Pancreas (tissue), 10 donors: ENCODE results near the gene PAIP2. TPM values are rescaled to one million over a fixed set of nuclear protein-coding genes. Genes with fewer than 3 reads are reported as not detected.

Experiments
- ATAC-seq, 4 donors: fragments of 200-7000 bp; cut with Tn5 transposase; one replicate each; pipeline versions ENCODE4 v1.8.0 to v1.9.1; 2020; ENCODE audit warnings: mild to moderate bottlenecking in 4 of 4, moderate library complexity in 4 of 4
- DNase-seq, 6 donors: peaks; one replicate each; pipeline ENCODE4 v3.0.0-alpha.2; 2020
- FAIRE-seq: peaks from 2 replicates; lab custom pipeline; 2012; peaks lifted over from hg19 to GRCh38; lab: Jason Lieb, UNC
- H3K27ac ChIP-seq, 4 donors: fragments of 200-600 bp; sonication (generic); 1 replicate in 3 of 4; 2 replicates in 1 of 4; pipeline versions ENCODE4 v1.5.0 to v1.8.0; 2020
- H3K27me3 ChIP-seq, 4 donors: fragments of 200-600 bp; one replicate each; pipeline ENCODE4 v1.8.0; 2021
- H3K36me3 ChIP-seq, 3 donors: fragments of 200-600 bp; sonication (generic) in 1 of 3; one replicate each; pipeline versions ENCODE4 v1.5.0 to v1.8.0; 2020 to 2021
- H3K4me1 ChIP-seq, 3 donors: fragments of 200-600 bp; one replicate each; pipeline ENCODE4 v1.8.0; 2021
- H3K4me3 ChIP-seq, 4 donors: fragments of 200-600 bp; sonication (generic) in 2 of 4; one replicate each; pipeline versions ENCODE4 v1.5.0 to v1.8.0; 2020 to 2021
- H3K9me3 ChIP-seq, 4 donors: fragments of 200-600 bp; one replicate each; pipeline ENCODE4 v1.8.0; 2021
- WGBS, 2 donors: extraction: QIAGEN DNeasy Blood & Tissue Kit; methylation state at CpG; one replicate each; pipeline ENCODE4 v1.1.7; 2013; 5-methylcytosine and 5-hydroxymethylcytosine counted together
- intact Hi-C, 3 donors: fragments of 100-400 bp; cut with DNase I; formaldehyde crosslinking; loops; one replicate each; pipeline versions ENCODE4 v1.11.1 to v1.14.2; 2022
- polyA plus RNA-seq, 2 donors: library from polyadenylated mRNA; stranded (reverse); fragments of 200-250 nt; gene quantifications; one replicate each; pipeline ENCODE4 v1.2.3, GENCODE V29; 2013
- total RNA-seq, 6 donors: library from RNA; stranded (reverse); fragmentation: NEBNext Ultra II Directional in 4 of 6; extraction: Animal tissue kit (Norgen Biotek cat#: 25700) in 4 of 6; gene quantifications; one replicate each; pipeline versions ENCODE4 v1.2.1 to v1.2.4, GENCODE V29; 2021 to 2023
- TF ChIP-seq, protein P1 (sequence below), 4 donors: fragments of 200-600 bp; sonication (generic) in 3 of 4; IDR thresholded peaks; one replicate each; pipeline versions ENCODE4 v1.5.0 to v1.8.0; 2021; ENCODE audit warnings: antibody characterized with exemption in 4 of 4
- donor health status: healthy with polysubstance abuse.
- donor health status: DM: no; HTN: no; CAD: no; lungs with moderate emphysema.
- donor health status: DM: no; HTN: no; CAD: no.
- donor health status: control.
- donor health status: control.
- donor health status: Bipolar disorder and iron deficiency.
- donor health status: DM: yes; HTN: yes; CAD: no.
- donor health status: DM: no; HTN: no; CAD: no.
- donor health status: DM: no; HTN: no; CAD: no.
- donor health status: DM: yes; HTN: yes; CAD: no.

The PAIP2 gene
- total and polyA plus RNA-seq, 8 donors, result 18.2 to 57.4 (median 27.3) TPM

DNA sequence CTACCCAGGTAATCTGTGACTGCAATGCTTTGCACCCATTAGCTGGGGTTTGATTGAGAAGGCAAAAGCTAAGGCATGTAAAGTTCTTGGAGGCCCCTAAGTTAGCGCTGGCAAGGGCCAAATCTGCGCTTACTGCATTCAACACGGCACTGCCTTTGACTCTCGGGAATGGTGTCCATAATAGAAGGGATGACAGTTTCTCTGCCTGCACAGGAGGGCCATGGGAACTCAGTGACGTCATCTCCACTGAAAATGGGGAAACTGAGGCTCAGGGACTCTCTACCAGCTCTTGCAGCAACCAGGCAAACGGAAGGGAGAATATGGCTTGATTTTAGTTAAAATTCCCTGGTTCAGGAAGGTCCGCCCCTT is 61.7 kb downstream of the PAIP2 start:
- FAIRE-seq (no peak), ATAC-seq (peak; percentile 1 to 5 (median 1)), DNase-seq (no peak)
- Histone ChIP-seq H3K36me3 (no peaks in the 10 kb centered on the region), H3K27ac (peak overlapping the region; percentile 58 to 90 (median 77)), H3K4me1 (peaks cover 0 to 5% (median 0%) of the 10 kb centered on the region in 3 donors), H3K9me3 (no peaks in the 10 kb centered on the region), H3K4me3 (peak overlapping the region; percentile 37 to 54 (median 50)), H3K27me3 (no peaks in the 10 kb centered on the region)
- 22 to 23% methylated on average over 7 of the region's 7 CpGs for WGBS, 2 donors
- intact Hi-C loops, result no loop called here
- TF ChIP-seq, protein P1, sequence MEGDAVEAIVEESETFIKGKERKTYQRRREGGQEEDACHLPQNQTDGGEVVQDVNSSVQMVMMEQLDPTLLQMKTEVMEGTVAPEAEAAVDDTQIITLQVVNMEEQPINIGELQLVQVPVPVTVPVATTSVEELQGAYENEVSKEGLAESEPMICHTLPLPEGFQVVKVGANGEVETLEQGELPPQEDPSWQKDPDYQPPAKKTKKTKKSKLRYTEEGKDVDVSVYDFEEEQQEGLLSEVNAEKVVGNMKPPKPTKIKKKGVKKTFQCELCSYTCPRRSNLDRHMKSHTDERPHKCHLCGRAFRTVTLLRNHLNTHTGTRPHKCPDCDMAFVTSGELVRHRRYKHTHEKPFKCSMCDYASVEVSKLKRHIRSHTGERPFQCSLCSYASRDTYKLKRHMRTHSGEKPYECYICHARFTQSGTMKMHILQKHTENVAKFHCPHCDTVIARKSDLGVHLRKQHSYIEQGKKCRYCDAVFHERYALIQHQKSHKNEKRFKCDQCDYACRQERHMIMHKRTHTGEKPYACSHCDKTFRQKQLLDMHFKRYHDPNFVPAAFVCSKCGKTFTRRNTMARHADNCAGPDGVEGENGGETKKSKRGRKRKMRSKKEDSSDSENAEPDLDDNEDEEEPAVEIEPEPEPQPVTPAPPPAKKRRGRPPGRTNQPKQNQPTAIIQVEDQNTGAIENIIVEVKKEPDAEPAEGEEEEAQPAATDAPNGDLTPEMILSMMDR (IDR thresholded peaks at IDR 0.05), result no peak

DNA sequence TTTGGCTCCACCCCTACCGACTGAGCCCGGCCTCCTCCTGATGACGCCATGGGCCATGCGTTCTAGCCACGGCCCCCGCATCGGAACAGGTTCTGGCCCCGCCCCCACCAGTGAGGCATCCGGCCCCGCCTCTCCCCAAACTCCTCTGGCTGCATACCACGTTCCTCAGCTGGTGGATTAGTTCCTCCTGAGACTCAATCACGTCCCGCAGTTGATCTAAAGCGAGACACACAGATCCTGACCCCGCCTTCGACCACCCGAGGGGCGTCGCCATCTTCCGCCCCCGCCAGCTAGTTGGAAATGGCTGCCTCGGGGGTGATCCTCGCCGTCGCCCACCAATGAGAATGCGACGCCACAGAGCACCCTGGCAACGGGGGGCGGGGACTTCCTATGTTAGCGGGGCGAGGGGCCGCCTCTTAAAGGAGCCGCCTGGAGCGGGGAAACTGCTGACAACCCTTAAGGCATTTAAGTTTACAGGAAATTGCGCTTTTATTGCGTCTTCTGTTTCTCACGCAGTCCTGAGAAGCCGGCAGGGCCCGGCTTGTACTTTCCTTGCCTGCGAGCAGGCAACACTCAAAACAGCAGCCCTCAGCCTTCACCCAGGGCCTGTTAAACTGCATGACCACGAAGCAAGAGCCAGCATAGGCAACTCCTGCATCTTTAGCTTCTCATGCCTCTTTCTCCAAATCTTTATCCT is 62.3 kb downstream of the PAIP2 start, which contains the start of gene SPATA24:
Gene SPATA24, minus strand, starts transcription at position 303 of the 697 bp plus-strand sequence. Its CDS starts 29 bp downstream, at position 274.
- ATAC-seq (peak; percentile 96 to 98 (median 98)), DNase-seq (peak; percentile 94 to 97 (median 95)), FAIRE-seq (no peak)
- Histone ChIP-seq H3K27ac (peak within 1 kb of the TSS; percentile 58 to 90 (median 77)), H3K27me3 (no peaks in the 10 kb centered on the region), H3K4me1 (peaks cover 0 to 5% (median 0%) of the 10 kb centered on the region in 3 donors), H3K9me3 (no peaks in the 10 kb centered on the region), H3K36me3 (no peaks in the 10 kb centered on the region), H3K4me3 (peak within 1 kb of the TSS; percentile 37 to 54 (median 50))
- TF ChIP-seq, protein P1 (IDR thresholded peaks at IDR 0.05), result no peak
- WGBS, 2 donors, result 1% methylated on average over 41 of the region's 41 CpGs
- intact Hi-C loops, result no loop called here

DNA sequence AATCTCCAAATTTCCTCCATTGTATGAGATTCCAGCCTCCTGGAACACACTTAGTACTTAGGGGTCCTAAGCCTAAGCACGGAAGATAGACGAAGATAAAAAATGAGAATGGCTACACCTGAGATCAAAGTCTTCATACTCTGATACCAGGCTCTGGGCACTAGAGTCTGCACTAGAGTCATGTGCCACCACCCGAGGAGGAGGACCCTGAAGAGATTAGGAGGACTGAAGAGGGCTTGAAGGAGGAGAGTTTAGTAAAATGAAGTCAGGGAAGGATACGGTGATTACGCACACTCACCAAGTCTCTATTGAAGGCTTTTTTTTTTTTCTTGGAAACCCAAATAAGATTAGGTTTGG is 62.8 kb downstream of the PAIP2 start:
- FAIRE-seq, result no peak

DNA sequence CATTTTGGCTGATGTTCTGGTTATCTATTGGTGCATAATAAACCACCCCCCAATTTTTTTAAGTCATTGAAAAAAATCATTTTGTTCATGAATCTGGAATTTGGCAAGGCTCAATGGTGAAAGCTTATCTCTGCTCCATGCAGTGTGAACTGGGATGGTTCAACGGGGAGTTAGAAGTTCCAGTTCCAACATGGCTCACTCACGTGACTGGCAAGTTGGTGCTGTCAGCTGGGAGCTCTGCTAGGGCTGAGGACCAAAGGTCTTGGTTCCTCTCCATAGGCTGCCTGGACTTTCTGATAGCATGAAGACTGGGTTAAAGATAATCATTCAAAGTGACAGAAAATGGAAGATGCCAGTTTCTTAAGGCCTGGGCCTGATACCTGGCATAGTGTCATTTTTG is 65.3 kb downstream of the PAIP2 start:
- TF ChIP-seq, protein P1 (IDR thresholded peaks at IDR 0.05), result no peak
- DNase-seq, result no peak
- FAIRE-seq, result no peak
- no peaks in the 10 kb centered on the region for H3K9me3 ChIP-seq
- 65 to 80% methylated on average over 2 of the region's 2 CpGs for WGBS, 2 donors
- no peak overlapping the region for H3K4me3 ChIP-seq
- H3K27ac ChIP-seq, result no peak overlapping the region
- H3K27me3 ChIP-seq, result no peaks in the 10 kb centered on the region
- no peak for ATAC-seq
- peaks cover 0 to 5% (median 0%) of the 10 kb centered on the region in 3 donors for H3K4me1 ChIP-seq
- intact Hi-C loops, result no loop called here
- no peaks in the 10 kb centered on the region for H3K36me3 ChIP-seq

More for the DNA sequence above, 62.8 kb downstream of the PAIP2 start:
- ATAC-seq (no peak), DNase-seq (peak in 1 of 6 donors; percentile 5)
- Histone ChIP-seq H3K27me3 (no peaks in the 10 kb centered on the region), H3K9me3 (no peaks in the 10 kb centered on the region), H3K4me3 (peak overlapping the region in 2 of 4 donors; percentile 52 to 54), H3K27ac (peak overlapping the region; percentile 58 to 90 (median 77)), H3K4me1 (peaks cover 0 to 5% (median 0%) of the 10 kb centered on the region in 3 donors), H3K36me3 (no peaks in the 10 kb centered on the region)
- TF ChIP-seq, protein P1 (IDR thresholded peaks at IDR 0.05), result no peak
- intact Hi-C loops, result no loop called here
- 55 to 58% methylated on average over 5 of the region's 5 CpGs for WGBS, 2 donors

DNA sequence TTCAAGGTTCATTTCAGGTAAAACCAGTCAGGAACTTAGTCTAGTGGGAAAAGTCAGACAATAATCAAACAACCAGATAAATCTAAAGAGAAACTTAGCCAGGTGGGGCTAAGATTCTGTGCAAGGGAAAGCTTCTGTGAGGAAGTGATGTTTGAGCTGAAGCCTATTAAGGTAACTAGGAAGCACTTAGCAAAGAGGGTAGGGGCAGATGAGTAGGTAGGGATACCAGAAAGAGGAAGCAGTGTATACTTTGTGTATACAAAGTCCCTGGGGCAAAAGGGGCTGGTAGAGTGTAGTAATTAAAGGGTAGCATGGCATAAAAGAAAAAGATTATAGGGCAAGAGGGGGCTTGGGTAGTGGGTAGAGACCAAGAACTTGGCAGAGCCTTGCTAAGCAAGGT is 65.9 kb downstream of the PAIP2 start:
- Histone ChIP-seq H3K27ac (no peak overlapping the region), H3K36me3 (no peaks in the 10 kb centered on the region), H3K4me1 (peaks cover 0 to 5% (median 0%) of the 10 kb centered on the region in 3 donors), H3K27me3 (no peaks in the 10 kb centered on the region), H3K9me3 (no peaks in the 10 kb centered on the region), H3K4me3 (no peak overlapping the region)
- intact Hi-C loops, result no loop called here
- TF ChIP-seq, protein P1 (IDR thresholded peaks at IDR 0.05), result no peak
- FAIRE-seq, result no peak
- no peak for ATAC-seq
- DNase-seq, result no peak
